SK-N-SH (cell line): Measurements from ENCODE around the gene CADPS2. TPM values are rescaled to one million over a fixed set of nuclear protein-coding genes. Genes with fewer than 3 reads are reported as not detected.

Source experiments
- CTCF ChIA-PET: fragments of 300-600, 350-600 bp; formaldehyde crosslinking; extraction: SDS; loops from one replicate; lab custom pipeline; 2021; lab: Yijun Ruan, JAX
- POLR2A ChIA-PET: fragments of 350-600 bp; sonication (Branson Sonifier 250); formaldehyde crosslinking; extraction: SDS; loops from one replicate; lab custom pipeline; 2020; ENCODE audit warnings: antibody characterized with exemption, inconsistent platforms; lab: Yijun Ruan, JAX
- DNase-seq: peaks from one replicate; pipeline ENCODE4 v3.0.0; 2012
- H2AFZ ChIP-seq: fragments of 200-600 bp; sonication (generic); 2 replicates; pipeline ENCODE4 v1.8.1; 2016; ENCODE audit warnings: antibody characterized with exemption, mild to moderate bottlenecking, low read depth
- H3F3A ChIP-seq: fragments of 200-600 bp; sonication (generic); replicated peaks from 2 replicates; pipeline ENCODE3; 2016; ENCODE audit warnings: antibody characterized with exemption, mild to moderate bottlenecking; ENCODE audit not compliant: insufficient read depth
- H3K27ac ChIP-seq, 2 experiments: fragments of 200-500 bp in 1 of 2; fragments of 200-600 bp in 1 of 2; sonication (Bioruptor generic) in 1 of 2; sonication (generic), shearing (Covaris generic) in 1 of 2; 2 replicates each; pipeline versions ENCODE4 v1.5.1 to v1.6.1; 2014 to 2016; ENCODE audit warnings: low read depth in 2 of 2, inconsistent platforms in 1 of 2, low read length in 1 of 2, mild to moderate bottlenecking in 1 of 2, mixed read lengths in 1 of 2
- H3K27me3 ChIP-seq: fragments of 200-600 bp; sonication (generic), shearing (Covaris generic); 2 replicates; pipeline ENCODE4 v1.6.1; 2016; ENCODE audit warnings: mixed run types; ENCODE audit not compliant: insufficient read depth
- H3K36me3 ChIP-seq, 2 experiments: fragments of 200-500 bp in 1 of 2; fragments of 200-600 bp in 1 of 2; sonication (Bioruptor generic) in 1 of 2; sonication (generic) in 1 of 2; replicated peaks in 1 of 2; 2 replicates each; pipeline versions ENCODE3 to v1.5.1; 2014 to 2016; ENCODE audit warnings: low read length in 1 of 2, mild to moderate bottlenecking in 1 of 2; ENCODE audit not compliant: insufficient read depth in 2 of 2, control insufficient read depth in 1 of 2
- H3K4me1 ChIP-seq, 2 experiments: fragments of 200-500 bp in 1 of 2; fragments of 200-600 bp in 1 of 2; sonication (Bioruptor generic) in 1 of 2; sonication (generic), shearing (Covaris generic) in 1 of 2; 2 replicates each; pipeline versions ENCODE4 v1.5.1 to v1.6.1; 2014 to 2016; ENCODE audit warnings: low read depth in 1 of 2, low read length in 1 of 2, mixed run types in 1 of 2; ENCODE audit not compliant: insufficient read depth in 2 of 2, control insufficient read depth in 1 of 2
- H3K4me2 ChIP-seq: fragments of 200-600 bp; sonication (generic), shearing (Covaris generic); 2 replicates; pipeline ENCODE4 v1.6.1; 2017; ENCODE audit warnings: mixed run types
- H3K4me3 ChIP-seq, 2 experiments: fragments of 200-500 bp in 1 of 2; fragments of 200-600 bp in 1 of 2; sonication (Bioruptor generic) in 1 of 2; sonication (generic), shearing (Covaris generic) in 1 of 2; 2 replicates each; pipeline versions ENCODE4 v1.5.1 to v1.8.1; 2014 to 2016; ENCODE audit warnings: low read depth in 2 of 2, inconsistent platforms in 1 of 2, low read length in 1 of 2, mild to moderate bottlenecking in 1 of 2, mixed read lengths in 1 of 2, moderate library complexity in 1 of 2
- H3K79me2 ChIP-seq: fragments of 200-600 bp; sonication (generic); 2 replicates; pipeline ENCODE4 v1.8.1; 2017; ENCODE audit warnings: mild to moderate bottlenecking; ENCODE audit not compliant: insufficient read depth
- H3K9ac ChIP-seq: fragments of 200-600 bp; sonication (generic); 2 replicates; pipeline ENCODE4 v1.6.1; 2017; ENCODE audit warnings: mixed run types
- H3K9me2 ChIP-seq: fragments of 200-600 bp; sonication (generic); 2 replicates; pipeline ENCODE4 v1.6.1; 2017; ENCODE audit warnings: mixed run types
- H3K9me3 ChIP-seq: fragments of 200-600 bp; sonication (generic); 2 replicates; pipeline ENCODE4 v1.6.1; 2017; ENCODE audit warnings: mixed run types, mild to moderate bottlenecking, moderate library complexity
- H4K20me1 ChIP-seq: fragments of 200-600 bp; sonication (generic); 2 replicates; pipeline ENCODE4 v1.6.1; 2017; ENCODE audit warnings: mild to moderate bottlenecking, mixed run types; ENCODE audit not compliant: insufficient read depth
- CHD2 ChIP-seq: fragments of 150-350 bp; IDR thresholded peaks from 2 replicates; pipeline ENCODE4 v1.6.1; 2018; ENCODE audit warnings: low read length; ENCODE audit not compliant: partially characterized antibody
- ELF1 ChIP-seq: IDR thresholded peaks from 2 replicates; pipeline ENCODE4 v1.4.0; 2012
- FOSL2 ChIP-seq: IDR thresholded peaks from 2 replicates; pipeline ENCODE4 v1.4.0; 2012; ENCODE audit warnings: low read depth, mild to moderate bottlenecking, moderate library complexity, borderline replicate concordance
- GATA2 ChIP-seq: sonication (generic); formaldehyde crosslinking; IDR thresholded peaks from 2 replicates; pipeline ENCODE4 v1.5.0; 2020; ENCODE audit warnings: mild to moderate bottlenecking, missing genetic modification reagents
- NRF1 ChIP-seq: IDR thresholded peaks from 2 replicates; pipeline ENCODE4 v1.6.1; 2012; ENCODE audit warnings: low read depth, mild to moderate bottlenecking, low read length
- RAD21 ChIP-seq: IDR thresholded peaks from 2 replicates; pipeline ENCODE4 v1.6.1; 2012; ENCODE audit warnings: mild to moderate bottlenecking, low read length
- RCOR1 ChIP-seq: fragments of 150-350 bp; IDR thresholded peaks from 2 replicates; pipeline ENCODE4 v1.6.1; 2017; ENCODE audit warnings: antibody characterized with exemption, low read length
- RFX5 ChIP-seq: IDR thresholded peaks from 2 replicates; pipeline ENCODE4 v1.6.1; 2012; ENCODE audit warnings: mild to moderate bottlenecking, improper control_type of control experiment, low read length
- TCF12 ChIP-seq: IDR thresholded peaks from 2 replicates; pipeline ENCODE4 v1.4.0; 2012
- TEAD4 ChIP-seq: IDR thresholded peaks from 2 replicates; pipeline ENCODE4 v1.4.0; 2012; ENCODE audit warnings: mild to moderate bottlenecking, borderline replicate concordance; ENCODE audit not compliant: insufficient read depth
- WGBS: methylation state at CpG from one replicate; pipeline ENCODE4 v1.1.6; 2017; ENCODE audit warnings: low lambda C conversion rate; 5-methylcytosine and 5-hydroxymethylcytosine counted together
- polyA plus RNA-seq, 3 experiments: library from polyadenylated mRNA; depleted of rRNA; stranded (reverse); fragments of >200 nt; gene quantifications; 2 replicates each; pipeline ENCODE4 v1.2.3, GENCODE V29; 2012
- TF ChIP-seq, protein P1 (sequence below): fragments of 150-350 bp; IDR thresholded peaks from 2 replicates; pipeline ENCODE4 v1.6.1; 2016; ENCODE audit warnings: mild to moderate bottlenecking, low read depth, low read length
- TF ChIP-seq, protein P2 (sequence below): IDR thresholded peaks from 2 replicates; pipeline ENCODE4 v1.4.0; 2012; ENCODE audit warnings: low read depth
- TF ChIP-seq, protein P3 (sequence below): fragments of 150-350 bp; IDR thresholded peaks from 2 replicates; pipeline ENCODE4 v1.6.1; 2017; ENCODE audit warnings: antibody characterized with exemption, low read length, low read depth, borderline replicate concordance

CADPS2 gene
- polyA plus RNA-seq, 1 of the 3 experiments (the other 2 are of a cell fraction), result 0.05 TPM

DNA sequence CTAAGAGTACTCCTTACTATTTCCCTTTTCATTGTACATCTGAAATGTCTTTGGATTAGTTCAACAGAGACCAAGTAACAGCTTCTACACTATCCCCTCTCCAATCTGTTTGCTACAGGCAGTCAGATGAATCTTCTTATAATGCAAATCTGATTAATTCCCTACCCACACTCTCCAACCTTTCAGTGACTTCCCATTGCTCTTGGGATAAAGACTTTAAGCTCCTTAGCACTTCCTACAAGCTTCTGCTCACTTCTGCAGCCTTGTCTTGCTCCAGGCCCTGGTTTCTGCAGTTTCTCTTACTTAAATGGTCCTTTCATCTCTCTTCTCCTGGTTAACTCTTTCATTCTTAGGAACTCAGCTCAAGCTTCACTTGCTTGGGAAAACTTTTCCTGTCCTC lies 516.5 kb downstream of the CADPS2 start:
- Histone ChIP-seq H2AFZ (no peak overlapping the region), H3K27me3 (no peaks in the 10 kb centered on the region)
- CTCF ChIA-PET, result no interaction called here

DNA sequence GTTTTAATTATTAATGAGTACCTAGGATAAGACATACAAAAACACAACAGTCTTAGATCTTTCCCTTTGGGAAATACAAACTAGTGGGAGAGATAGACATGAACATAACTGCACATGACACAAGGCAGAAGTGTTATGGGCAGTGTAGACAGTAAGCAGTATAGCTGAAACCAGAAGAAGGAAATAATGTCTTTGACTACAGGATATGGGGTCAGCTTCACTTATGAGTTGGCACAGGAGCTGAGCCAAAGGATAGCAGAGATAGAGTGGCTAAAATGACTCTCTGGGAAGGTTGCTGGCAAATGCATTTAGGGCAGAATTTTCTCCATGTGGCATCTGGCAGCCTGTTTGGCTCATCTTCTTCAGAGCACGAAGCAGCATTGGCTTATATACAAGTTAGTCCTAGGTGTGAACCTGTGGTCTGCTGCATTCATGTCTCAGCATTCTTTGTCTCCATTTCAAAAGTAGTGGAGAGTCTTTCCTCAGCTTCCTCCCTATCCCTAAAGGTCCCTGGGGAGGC lies 521.4 kb downstream of the CADPS2 start:
- Histone ChIP-seq H3K27me3 (no peaks in the 10 kb centered on the region), H3K4me2 (no peak overlapping the region), H3F3A (no peaks in the 10 kb centered on the region), H3K79me2 (no peaks in the 10 kb centered on the region), H3K36me3 (no peaks in the 10 kb centered on the region), H3K9me2 (no peaks in the 10 kb centered on the region), H3K9me3 (no peaks in the 10 kb centered on the region)
- WGBS, result 0% methylated on average over 1 of the region's 1 CpG
- no peak for DNase-seq
- POLR2A ChIA-PET, result no interaction called here
- no peak for TF ChIP-seq TEAD4
- no peak for TF ChIP-seq RFX5
- TF ChIP-seq FOSL2, result no peak
- no peak for TF ChIP-seq RCOR1
- TF ChIP-seq, protein P1, sequence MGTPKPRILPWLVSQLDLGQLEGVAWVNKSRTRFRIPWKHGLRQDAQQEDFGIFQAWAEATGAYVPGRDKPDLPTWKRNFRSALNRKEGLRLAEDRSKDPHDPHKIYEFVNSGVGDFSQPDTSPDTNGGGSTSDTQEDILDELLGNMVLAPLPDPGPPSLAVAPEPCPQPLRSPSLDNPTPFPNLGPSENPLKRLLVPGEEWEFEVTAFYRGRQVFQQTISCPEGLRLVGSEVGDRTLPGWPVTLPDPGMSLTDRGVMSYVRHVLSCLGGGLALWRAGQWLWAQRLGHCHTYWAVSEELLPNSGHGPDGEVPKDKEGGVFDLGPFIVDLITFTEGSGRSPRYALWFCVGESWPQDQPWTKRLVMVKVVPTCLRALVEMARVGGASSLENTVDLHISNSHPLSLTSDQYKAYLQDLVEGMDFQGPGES, result no peak
- TF ChIP-seq, protein P2, sequence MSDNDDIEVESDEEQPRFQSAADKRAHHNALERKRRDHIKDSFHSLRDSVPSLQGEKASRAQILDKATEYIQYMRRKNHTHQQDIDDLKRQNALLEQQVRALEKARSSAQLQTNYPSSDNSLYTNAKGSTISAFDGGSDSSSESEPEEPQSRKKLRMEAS, result no peak
- no peak for TF ChIP-seq ELF1
- TF ChIP-seq TCF12, result no peak
- TF ChIP-seq NRF1, result no peak
- TF ChIP-seq GATA2 (CRISPR knock-in tag), result no peak
- TF ChIP-seq, protein P3, sequence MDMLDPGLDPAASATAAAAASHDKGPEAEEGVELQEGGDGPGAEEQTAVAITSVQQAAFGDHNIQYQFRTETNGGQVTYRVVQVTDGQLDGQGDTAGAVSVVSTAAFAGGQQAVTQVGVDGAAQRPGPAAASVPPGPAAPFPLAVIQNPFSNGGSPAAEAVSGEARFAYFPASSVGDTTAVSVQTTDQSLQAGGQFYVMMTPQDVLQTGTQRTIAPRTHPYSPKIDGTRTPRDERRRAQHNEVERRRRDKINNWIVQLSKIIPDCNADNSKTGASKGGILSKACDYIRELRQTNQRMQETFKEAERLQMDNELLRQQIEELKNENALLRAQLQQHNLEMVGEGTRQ, result no peak
- TF ChIP-seq CHD2, result no peak
- TF ChIP-seq, all 33 proteins: peak for 0
- Histone ChIP-seq H3K9ac (no peak overlapping the region), H2AFZ (no peak overlapping the region), H3K4me1 (no peaks in the 10 kb centered on the region), H3K4me3 (no peak overlapping the region), H4K20me1 (no peaks in the 10 kb centered on the region), H3K27ac (no peak overlapping the region)
- CTCF ChIA-PET, result no interaction called here

More for the DNA sequence above, 516.5 kb downstream of the CADPS2 start:
- Histone ChIP-seq H3K36me3 (no peaks in the 10 kb centered on the region), H3K4me3 (no peak overlapping the region), H3K9me3 (no peaks in the 10 kb centered on the region), H3K27ac (no peak overlapping the region), H4K20me1 (no peaks in the 10 kb centered on the region), H3K4me1 (no peaks in the 10 kb centered on the region), H3F3A (no peaks in the 10 kb centered on the region), H3K9me2 (no peaks in the 10 kb centered on the region), H3K9ac (no peak overlapping the region), H3K4me2 (no peak overlapping the region), H3K79me2 (no peaks in the 10 kb centered on the region)
- no peak for DNase-seq
- TF ChIP-seq GATA2 (CRISPR knock-in tag) (no peak), RCOR1 (no peak), RAD21 (no peak)
- POLR2A ChIA-PET, result no interaction called here
